Thyroid gland (tissue), 4 donors: ENCODE results near the gene IRAK4. TPM values are rescaled to one million over a fixed set of nuclear protein-coding genes. Genes with fewer than 3 reads are reported as not detected.
A peak's percentile ranks its signal among the peaks of the same experiment; 100 is the strongest.

Experiments used
- DNase-seq, 2 donors: peaks; one replicate each; pipeline ENCODE4 v3.0.0-alpha.2; 2019
- H3K27ac ChIP-seq, 3 donors: fragments of 200-600 bp; sonication (generic); 1 replicate in 2 of 3; 2 replicates in 1 of 3; pipeline ENCODE4 v1.5.1; 2016 to 2019; ENCODE audit warnings: mild to moderate bottlenecking in 1 of 3, moderate library complexity in 1 of 3
- H3K27me3 ChIP-seq: fragments of 200-600 bp; sonication (generic); one replicate; pipeline ENCODE4 v1.5.1; 2019
- H3K36me3 ChIP-seq, 2 donors: fragments of 200-600 bp; sonication (generic); one replicate each; pipeline ENCODE4 v1.5.1; 2016 to 2019
- H3K4me1 ChIP-seq, 2 donors: fragments of 200-600 bp; sonication (generic); one replicate each; pipeline ENCODE4 v1.5.1; 2017 to 2019
- H3K4me3 ChIP-seq, 3 donors: fragments of 200-600 bp; sonication (generic); replicated peaks in 1 of 3; 1 replicate in 2 of 3; 2 replicates in 1 of 3; pipeline ENCODE4 v1.5.1; 2016; ENCODE audit warnings: mild to moderate bottlenecking in 1 of 3
- H3K9me3 ChIP-seq: fragments of 200-600 bp; sonication (generic); one replicate; pipeline ENCODE4 v1.5.1; 2017
- POLR2A ChIP-seq, 2 donors: fragments of 450-650 bp; IDR thresholded peaks; one replicate each; pipeline ENCODE4 v1.6.1; 2017; ENCODE audit warnings: antibody characterized with exemption in 2 of 2, mild to moderate bottlenecking in 2 of 2, moderate library complexity in 1 of 2
- WGBS, 2 donors: methylation state at CpG; one replicate each; pipeline ENCODE4 v1.1.5; 2017; 5-methylcytosine and 5-hydroxymethylcytosine counted together
- intact Hi-C: fragments of 100-400 bp; cut with DNase I; formaldehyde crosslinking; loops from one replicate; pipeline ENCODE4 v1.15.1; 2023
- total RNA-seq, 4 donors: library from RNA; depleted of rRNA; stranded (reverse); fragments of >200 nt; gene quantifications; one replicate each; pipeline ENCODE4 v1.2.3, GENCODE V29; 2016
- TF ChIP-seq, protein P1 (sequence below), 6 experiments: fragments of 200-600 bp in 3 of 6; fragments of 450-650 bp in 3 of 6; sonication (generic) in 3 of 6; IDR thresholded peaks; one replicate each; pipeline ENCODE4 v1.5.1; 2016 to 2019; ENCODE audit warnings: antibody characterized with exemption in 6 of 6, mild to moderate bottlenecking in 2 of 6, inconsistent platforms in 1 of 6, moderate library complexity in 1 of 6

IRAK4 gene
- total RNA-seq, 4 donors from 2014 or later: 36.1 to 56.2 (median 45.4) TPM

DNA sequence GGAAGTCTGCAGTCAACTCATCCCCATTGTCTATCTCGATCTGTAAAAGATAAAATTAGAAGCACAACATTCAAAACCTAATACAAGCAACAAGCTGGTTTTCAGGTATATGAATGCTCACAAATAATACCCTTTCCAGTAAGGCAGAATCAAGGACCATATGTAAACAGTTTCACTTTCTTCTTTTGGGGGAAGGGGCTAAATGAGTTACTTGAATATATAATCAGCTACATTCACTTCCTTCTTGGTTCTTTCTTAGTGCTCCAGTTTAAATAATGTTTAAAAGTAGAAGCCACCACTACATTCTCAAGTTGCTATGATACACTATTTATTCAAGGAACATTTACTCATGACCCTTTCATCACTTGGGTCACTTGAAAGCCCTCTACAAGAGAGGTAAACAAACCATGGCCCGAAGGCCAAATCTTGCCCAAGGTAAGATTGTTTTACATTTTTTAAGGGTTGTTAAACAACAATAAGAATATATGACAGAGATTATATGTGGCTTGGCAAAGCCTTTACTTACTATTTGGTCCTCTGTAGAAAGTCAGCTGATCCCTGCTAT is 37.0 kb downstream of the IRAK4 start:
- peaks cover 44 to 46% of the 10 kb centered on the region in 2 donors for H3K36me3 ChIP-seq
- intact Hi-C loops: no loop called here
- no peak for DNase-seq
- no peak overlapping the region for H3K4me3 ChIP-seq
- TF ChIP-seq POLR2A (IDR thresholded peaks at IDR 0.05): no peak
- TF ChIP-seq, protein P1, sequence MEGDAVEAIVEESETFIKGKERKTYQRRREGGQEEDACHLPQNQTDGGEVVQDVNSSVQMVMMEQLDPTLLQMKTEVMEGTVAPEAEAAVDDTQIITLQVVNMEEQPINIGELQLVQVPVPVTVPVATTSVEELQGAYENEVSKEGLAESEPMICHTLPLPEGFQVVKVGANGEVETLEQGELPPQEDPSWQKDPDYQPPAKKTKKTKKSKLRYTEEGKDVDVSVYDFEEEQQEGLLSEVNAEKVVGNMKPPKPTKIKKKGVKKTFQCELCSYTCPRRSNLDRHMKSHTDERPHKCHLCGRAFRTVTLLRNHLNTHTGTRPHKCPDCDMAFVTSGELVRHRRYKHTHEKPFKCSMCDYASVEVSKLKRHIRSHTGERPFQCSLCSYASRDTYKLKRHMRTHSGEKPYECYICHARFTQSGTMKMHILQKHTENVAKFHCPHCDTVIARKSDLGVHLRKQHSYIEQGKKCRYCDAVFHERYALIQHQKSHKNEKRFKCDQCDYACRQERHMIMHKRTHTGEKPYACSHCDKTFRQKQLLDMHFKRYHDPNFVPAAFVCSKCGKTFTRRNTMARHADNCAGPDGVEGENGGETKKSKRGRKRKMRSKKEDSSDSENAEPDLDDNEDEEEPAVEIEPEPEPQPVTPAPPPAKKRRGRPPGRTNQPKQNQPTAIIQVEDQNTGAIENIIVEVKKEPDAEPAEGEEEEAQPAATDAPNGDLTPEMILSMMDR (IDR thresholded peaks at IDR 0.05): no peak
- H3K9me3 ChIP-seq: no peaks in the 10 kb centered on the region
- no peaks in the 10 kb centered on the region for H3K27me3 ChIP-seq
- H3K4me1 ChIP-seq: no peaks in the 10 kb centered on the region
- WGBS, 2 donors: 72 to 76% methylated on average over 2 of the region's 2 CpGs
- H3K27ac ChIP-seq: no peak overlapping the region

DNA sequence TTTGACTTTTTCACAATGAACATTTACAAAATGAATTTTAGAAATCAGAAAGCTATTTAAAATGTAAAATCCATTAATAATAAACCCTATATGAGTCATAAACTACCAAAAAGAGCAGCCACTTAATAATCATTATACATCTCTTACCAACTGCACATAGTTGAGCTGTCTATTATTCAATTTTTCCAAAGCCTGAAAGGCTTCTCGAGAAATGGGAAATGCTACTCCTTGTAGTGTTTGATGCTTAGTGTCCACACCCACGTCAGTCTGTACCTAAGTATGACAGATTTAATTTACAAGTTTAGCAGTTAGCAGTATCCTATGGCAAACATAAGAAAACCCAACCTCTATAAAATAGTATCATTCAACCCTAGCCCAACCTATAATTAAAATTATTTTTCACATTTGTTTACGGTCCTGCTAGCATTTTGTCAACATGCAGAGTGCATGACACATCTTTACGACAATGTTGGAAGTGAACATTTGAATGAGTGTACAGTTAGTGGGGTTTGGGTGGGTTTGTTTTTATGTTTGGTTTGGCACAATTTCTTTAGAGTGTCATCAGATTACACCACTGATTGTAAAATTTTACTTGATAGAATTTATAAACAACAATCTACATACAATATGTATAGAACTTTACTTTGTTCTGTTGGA is 38.9 kb downstream of the IRAK4 start:
- Histone ChIP-seq H3K4me3 (no peak overlapping the region), H3K27me3 (no peaks in the 10 kb centered on the region), H3K4me1 (no peaks in the 10 kb centered on the region), H3K36me3 (peaks cover 48 to 58% of the 10 kb centered on the region in 2 donors), H3K27ac (no peak overlapping the region), H3K9me3 (no peaks in the 10 kb centered on the region)
- DNase-seq: no peak
- TF ChIP-seq, protein P1 (IDR thresholded peaks at IDR 0.05): no peak
- no peak for TF ChIP-seq POLR2A (IDR thresholded peaks at IDR 0.05)
- WGBS, 2 donors: 84 to 90% methylated on average over 4 of the region's 4 CpGs
- intact Hi-C loops: no loop called here

DNA sequence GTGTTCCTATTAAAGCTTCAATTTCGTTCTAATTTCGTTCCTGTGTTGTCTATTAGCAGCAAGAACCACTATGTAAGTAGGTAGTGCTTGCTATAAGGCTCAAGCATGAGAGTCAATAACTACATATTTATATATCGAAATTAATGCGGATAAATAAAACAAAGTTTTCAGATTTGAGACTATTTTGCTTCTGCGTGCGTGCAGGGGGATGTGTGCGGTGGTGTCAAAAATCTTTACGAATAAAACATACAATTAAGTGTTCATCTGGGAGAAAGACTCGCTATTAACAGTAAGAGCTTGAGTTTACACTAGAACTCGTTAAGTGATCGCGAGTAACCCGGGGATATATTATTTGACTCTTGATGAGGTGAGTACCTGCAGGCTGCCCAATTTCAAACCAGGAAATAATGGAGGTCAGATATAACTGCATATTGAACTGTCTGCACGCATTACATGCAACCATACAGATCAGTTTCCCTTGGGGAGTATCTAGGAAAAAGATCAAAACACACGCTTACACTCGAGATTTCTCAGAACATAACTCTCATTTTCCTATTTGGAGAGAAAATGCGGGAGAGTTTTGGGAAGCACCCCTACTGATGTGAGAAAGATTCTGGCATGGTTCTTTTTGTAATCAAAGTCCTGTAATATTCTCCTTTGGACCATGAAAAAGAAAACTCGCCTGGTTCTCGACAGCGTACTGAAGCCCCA is 46.6 kb downstream of the IRAK4 start:
- Histone ChIP-seq H3K9me3 (peaks cover 5% of the 10 kb centered on the region), H3K36me3 (peaks cover 9 to 22% of the 10 kb centered on the region in 2 donors), H3K4me3 (peak overlapping the region; percentile 75 to 99 (median 89)), H3K27ac (peak overlapping the region; percentile 96 to 99 (median 96)), H3K27me3 (no peaks in the 10 kb centered on the region), H3K4me1 (peaks cover 6 to 10% of the 10 kb centered on the region in 2 donors)
- TF ChIP-seq, protein P1 (IDR thresholded peaks at IDR 0.05): no peak
- no peak for TF ChIP-seq POLR2A (IDR thresholded peaks at IDR 0.05)
- 7 to 8% methylated on average over 20 of the region's 20 CpGs for WGBS, 2 donors
- intact Hi-C loops: no loop called here
- no peak for DNase-seq

DNA sequence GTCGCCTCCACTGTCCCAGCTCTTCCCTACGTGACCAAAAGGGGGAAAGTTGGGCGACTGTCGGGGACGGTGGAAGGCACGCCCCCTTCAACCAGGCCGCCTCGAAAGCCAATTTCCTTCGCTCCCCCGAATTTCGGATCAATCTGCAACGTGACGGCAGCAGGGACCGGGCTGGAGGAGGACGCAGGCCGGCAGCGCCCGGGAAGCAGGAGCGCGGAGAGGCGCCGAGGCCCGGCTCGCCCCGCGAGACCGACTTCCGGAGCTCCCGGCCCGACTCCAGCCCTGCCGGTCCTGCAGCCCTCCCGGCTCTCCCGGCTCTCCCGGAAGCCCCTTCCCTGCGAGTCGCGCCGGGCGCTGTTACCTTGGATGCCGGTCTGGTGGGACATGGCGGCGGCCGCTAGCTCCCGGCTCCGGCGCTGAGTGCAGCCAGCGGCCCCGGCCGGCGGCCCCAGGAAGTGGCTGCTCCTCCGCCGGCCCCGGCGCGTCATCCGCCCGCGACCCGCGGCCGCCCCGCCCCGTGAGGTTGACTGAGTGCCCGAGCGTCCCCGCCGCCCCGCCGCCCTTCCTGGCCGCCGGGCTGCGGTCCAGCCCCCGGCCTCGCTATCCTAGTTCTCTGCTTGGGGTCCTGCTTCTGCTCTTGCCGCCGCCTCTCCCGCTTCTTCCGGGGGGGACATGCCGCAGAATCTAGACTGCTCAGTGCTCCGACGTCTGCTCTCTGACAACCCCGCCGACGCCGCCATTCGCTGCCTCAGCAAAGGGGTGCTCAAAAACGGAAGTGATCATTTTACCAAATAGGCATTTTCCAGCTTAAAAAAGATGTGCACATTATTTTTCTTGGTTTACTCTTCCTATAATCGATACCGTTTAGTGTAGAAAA is 47.3 kb downstream of the IRAK4 start, which contains the start of gene TWF1:
Gene TWF1 (minus strand): TSS at position 458 of the 877 bp plus-strand sequence. CDS start 72 bp downstream, at position 386.
- H3K27ac ChIP-seq: peak within 1 kb of the TSS; percentile 96 to 99 (median 96)
- peak in 1 of 2 donors; percentile 88 for TF ChIP-seq POLR2A (IDR thresholded peaks at IDR 0.05)
- TF ChIP-seq, protein P1 (IDR thresholded peaks at IDR 0.05): peak in 4 of 6 experiments; percentile 17 to 44 (median 39)
- peak; percentile 85 to 89 for DNase-seq
- H3K4me1 ChIP-seq: peaks cover 6 to 10% of the 10 kb centered on the region in 2 donors
- peaks cover under 1 to 14% of the 10 kb centered on the region in 2 donors for H3K36me3 ChIP-seq
- H3K27me3 ChIP-seq: no peaks in the 10 kb centered on the region
- peaks cover 5% of the 10 kb centered on the region for H3K9me3 ChIP-seq
- peak within 1 kb of the TSS; percentile 75 to 99 (median 89) for H3K4me3 ChIP-seq
- intact Hi-C loops: no loop called here
- WGBS, 2 donors: 0 to 1% methylated on average over 23 to 36 of the region's 89 CpGs
